Endothelial cell of umbilical vein (primary cell): ENCODE measurements around the gene ARPC1B. TPM values are rescaled to one million over a fixed set of nuclear protein-coding genes. Genes with fewer than 3 reads are reported as not detected.
"Not testable (repeated sequence)": the region's sequence is repeated elsewhere in the genome, so short reads cannot be mapped to it uniquely, and the experiment has no call there.

Experiments used
- BruUV-seq: library from RNA; stranded (reverse); fragments of 400-500 nt; replicated peaks from 2 replicates; lab custom pipeline; 2021; lab: Mats Ljungman, UMichigan
- CTCF ChIA-PET: fragments of 300-600, 350-600 bp; sonication (Branson Sonifier 250); formaldehyde crosslinking; loops from one replicate; lab custom pipeline; 2021; ENCODE audit warnings: antibody characterized with exemption, inconsistent platforms; lab: Charles Lee
- POLR2A ChIA-PET: fragments of 300-600, 350-600 bp; sonication (Branson Sonifier 250); formaldehyde crosslinking; loops from one replicate; lab custom pipeline; 2021; ENCODE audit warnings: antibody characterized with exemption, inconsistent platforms; lab: Charles Lee
- DNase-seq: peaks from one replicate; pipeline ENCODE4 v3.0.0-alpha.2; 2011; ENCODE audit warnings: low read depth, low spot score
- FAIRE-seq: peaks from 2 replicates; lab custom pipeline; 2011; peaks lifted over from hg19 to GRCh38; lab: Jason Lieb, UNC
- H2AFZ ChIP-seq: 2 replicates; pipeline ENCODE4 v1.6.0; 2012; ENCODE audit warnings: low read depth, low read length, control low read depth, inconsistent platforms
- H3K27ac ChIP-seq: 2 replicates; pipeline ENCODE4 v1.5.1; 2011; ENCODE audit warnings: low read depth, mild to moderate bottlenecking, control low read depth, low read length, moderate library complexity; ENCODE audit not compliant: insufficient read depth
- H3K27me3 ChIP-seq, 2 experiments: 2 replicates each; pipeline versions ENCODE4 v1.6.0 to v1.6.1; 2011; ENCODE audit warnings: low read length in 2 of 2, mixed read lengths in 1 of 2; ENCODE audit not compliant: control insufficient read depth in 2 of 2, insufficient read depth in 2 of 2
- H3K36me3 ChIP-seq, 2 experiments: 2 replicates in 1 of 2; 3 replicates in 1 of 2; pipeline ENCODE4 v1.5.1; 2011; ENCODE audit warnings: low read length in 2 of 2, mild to moderate bottlenecking in 1 of 2, moderate library complexity in 1 of 2; ENCODE audit not compliant: control insufficient read depth in 2 of 2, insufficient read depth in 2 of 2; ENCODE audit errors: extremely low read depth in 1 of 2
- H3K4me1 ChIP-seq: 3 replicates; pipeline ENCODE4 v1.5.1; 2011; ENCODE audit warnings: mild to moderate bottlenecking, low read length; ENCODE audit not compliant: control insufficient read depth, insufficient read depth; ENCODE audit errors: extremely low read depth
- H3K4me2 ChIP-seq: 2 replicates; pipeline ENCODE4 v1.6.1; 2011; ENCODE audit warnings: low read length, control low read depth, mixed read lengths; ENCODE audit not compliant: insufficient read depth
- H3K4me3 ChIP-seq, 3 experiments: fragments of 200-600 bp in 1 of 3; sonication (generic), shearing (Covaris generic) in 1 of 3; replicated peaks in 1 of 3; 2 replicates each; pipeline ENCODE4 v1.5.1; 2011 to 2016; ENCODE audit warnings: control low read depth in 3 of 3, low read length in 3 of 3, mild to moderate bottlenecking in 2 of 3, inconsistent platforms in 1 of 3, low read depth in 1 of 3, moderate library complexity in 1 of 3; ENCODE audit not compliant: insufficient read depth in 1 of 3
- H3K79me2 ChIP-seq: 2 replicates; pipeline ENCODE4 v1.6.0; 2012; ENCODE audit warnings: low read length, inconsistent platforms; ENCODE audit not compliant: control insufficient read depth, insufficient read depth
- H3K9ac ChIP-seq: replicated peaks from 2 replicates; pipeline ENCODE3; 2011; ENCODE audit warnings: low read length, control low read depth; ENCODE audit not compliant: insufficient read depth; ENCODE audit errors: extremely low read depth
- H3K9me1 ChIP-seq: replicated peaks from 3 replicates; pipeline ENCODE4 v1.6.0; 2011; ENCODE audit warnings: mild to moderate bottlenecking, low read length; ENCODE audit not compliant: control insufficient read depth, insufficient read depth; ENCODE audit errors: extremely low read depth
- H3K9me3 ChIP-seq: replicated peaks from 2 replicates; pipeline ENCODE4 v1.5.1; 2012; ENCODE audit warnings: low read length, inconsistent platforms; ENCODE audit not compliant: control insufficient read depth, insufficient read depth
- H4K20me1 ChIP-seq: replicated peaks from 2 replicates; pipeline ENCODE3; 2011; ENCODE audit warnings: mild to moderate bottlenecking, low read length; ENCODE audit not compliant: control insufficient read depth, insufficient read depth; ENCODE audit errors: extremely low read depth
- EZH2 ChIP-seq: IDR thresholded peaks from 2 replicates; pipeline ENCODE4 v1.6.1; 2012; ENCODE audit warnings: borderline replicate concordance, low read depth, mild to moderate bottlenecking, moderate library complexity, low read length, inconsistent platforms; ENCODE audit not compliant: severe bottlenecking
- FOS ChIP-seq: IDR thresholded peaks from 2 replicates; pipeline ENCODE4 v1.6.1; 2011; ENCODE audit warnings: mild to moderate bottlenecking, low read length, moderate library complexity, borderline replicate concordance; ENCODE audit not compliant: insufficient read depth
- GATA2 ChIP-seq: IDR thresholded peaks from 2 replicates; pipeline ENCODE4 v1.7.0; 2011; ENCODE audit warnings: low read depth, mild to moderate bottlenecking, moderate library complexity, mixed read lengths, low read length; ENCODE audit not compliant: insufficient read length, insufficient read depth
- MAX ChIP-seq: IDR thresholded peaks from 2 replicates; pipeline ENCODE4 v1.6.1; 2011; ENCODE audit not compliant: insufficient read depth, insufficient read length
- POLR2A ChIP-seq: IDR thresholded peaks from 2 replicates; pipeline ENCODE4 v1.6.1; 2012; ENCODE audit warnings: low read depth, mild to moderate bottlenecking, control low read depth, low read length
- POLR2AphosphoS5 ChIP-seq: IDR thresholded peaks from 2 replicates; pipeline ENCODE4 v1.6.1; 2012; ENCODE audit warnings: low read depth, mild to moderate bottlenecking, control low read depth, low read length, moderate library complexity; ENCODE audit not compliant: insufficient read depth
- dilution Hi-C: fragments of 300-500 bp; cut with MboI; formaldehyde crosslinking; loops from one replicate; pipeline ENCODE4 v1.15.0; 2019; ENCODE audit warnings: low sequenced_read_pairs; ENCODE audit not compliant: extremely low pct_ligation_motif_present
- intact Hi-C: fragments of 100-400 bp; cut with micrococcal nuclease; formaldehyde crosslinking; loops from one replicate; pipeline ENCODE4 v1.10.0; 2022
- polyA plus RNA-seq, 4 experiments: library from polyadenylated mRNA; depleted of rRNA in 3 of 4; stranded (reverse) in 3 of 4; unstranded in 1 of 4; fragments of >200 nt; gene quantifications; 2 replicates each; pipeline versions ENCODE4 v1.2.1 to v1.2.3, GENCODE V29; 2011 to 2012; ENCODE audit warnings: missing spikeins in 1 of 4
- total RNA-seq: library from RNA; stranded (reverse); gene quantifications from 2 replicates; pipeline ENCODE4 v1.2.3, GENCODE V29; 2021

Gene ARPC1B
- total and polyA plus RNA-seq, 2 donors (not counting 3 experiments of a cell fraction or from before 2014, with no cell fraction given) = 232 to 831 TPM

GRCh38 chr7:99379693-99380031, 5.1 kb downstream of the ARPC1B start:
- H3K9me1 ChIP-seq, H3K9me3 ChIP-seq, dilution Hi-C loops, H3K27me3 ChIP-seq, DNase-seq, H2AFZ ChIP-seq, H4K20me1 ChIP-seq: not testable (repeated sequence)
- ChIA-PET POLR2A (interaction anchor here (1.7 kb wide), 1 partner anchor 29 kb away, joined by 6 read pairs; the partner anchor contains the start of genes BUD31 and PDAP1), CTCF (interaction anchor here (0.9 to 1.9 kb wide), 4 partner anchors 14 to 29 kb away, joined by 3 to 6 read pairs (median 4); partner anchors contain the start of genes BUD31 and PDAP1)
- peak overlapping the region; percentile 67 for H3K4me2 ChIP-seq
- H3K27ac ChIP-seq = peak overlapping the region; percentile 89
- peak; percentile 12 for FAIRE-seq
- H3K4me1 ChIP-seq = peaks cover 33% of the 10 kb centered on the region
- H3K4me3 ChIP-seq = peak overlapping the region in 1 of 3 experiments; percentile 38
- peaks cover 6 to 10% of the 10 kb centered on the region in 2 experiments for H3K36me3 ChIP-seq
- intact Hi-C loops = loop anchor here (1.0 to 2.0 kb wide), 3 partner anchors 8 to 29 kb away; partner anchors contain the start of genes BUD31 and PDAP1
- BruUV-seq = TSS peak; percentile 87
- H3K9ac ChIP-seq = peak overlapping the region; percentile 66
- peaks cover 67% of the 10 kb centered on the region for H3K79me2 ChIP-seq
- peak; percentile 12 for TF ChIP-seq POLR2A

GRCh38 chr7:99380032-99380822, 5.7 kb downstream of the ARPC1B start:
- no peaks in the 10 kb centered on the region for H3K27me3 ChIP-seq
- H3K27ac ChIP-seq = peak overlapping the region; percentile 89
- ChIA-PET CTCF (interaction anchor here (1.0 to 1.9 kb wide), 3 partner anchors 10 to 28 kb away, joined by 3 to 6 read pairs (median 4); partner anchors contain the start of genes BUD31 and PDAP1), POLR2A (interaction anchor here (1.7 kb wide), 1 partner anchor 28 kb away, joined by 6 read pairs; the partner anchor contains the start of genes BUD31 and PDAP1)
- no peaks in the 10 kb centered on the region for H3K9me3 ChIP-seq
- no peaks in the 10 kb centered on the region for H3K9me1 ChIP-seq
- peak overlapping the region; percentile 66 for H3K9ac ChIP-seq
- H3K79me2 ChIP-seq = peaks cover 66% of the 10 kb centered on the region
- dilution Hi-C loops = no loop called here
- intact Hi-C loops = no loop called here
- no TSS peak for BruUV-seq
- no peak overlapping the region for H2AFZ ChIP-seq
- TF ChIP-seq GATA2 = no peak
- TF ChIP-seq POLR2A = no peak
- no peak for TF ChIP-seq EZH2
- no peak for TF ChIP-seq FOS
- TF ChIP-seq MAX = no peak
- peak; percentile 50 for TF ChIP-seq POLR2AphosphoS5
- peak; percentile 96 for FAIRE-seq
- H3K36me3 ChIP-seq = peaks cover 6 to 10% of the 10 kb centered on the region in 2 experiments
- H3K4me2 ChIP-seq = peak overlapping the region; percentile 67
- peak; percentile 79 for DNase-seq
- peaks cover 33% of the 10 kb centered on the region for H3K4me1 ChIP-seq
- no peaks in the 10 kb centered on the region for H4K20me1 ChIP-seq
- H3K4me3 ChIP-seq = peak overlapping the region in 2 of 3 experiments; percentile 12 to 38
